Lower lobe of right lung (tissue), 2 donors: Measurements from ENCODE around the gene TC2N. TPM values are rescaled to one million over a fixed set of nuclear protein-coding genes. Genes with fewer than 3 reads are reported as not detected.
A peak's percentile ranks its signal among the peaks of the same experiment; 100 is the strongest.

Experiments used
- ATAC-seq, 2 donors: fragments of 200-7000 bp; cut with Tn5 transposase; one replicate each; pipeline ENCODE4 v1.9.1; 2020 to 2022; ENCODE audit warnings: mild to moderate bottlenecking in 2 of 2, moderate library complexity in 2 of 2
- DNase-seq: peaks from one replicate; pipeline ENCODE4 v3.0.0-alpha.2; 2020
- H3K27ac ChIP-seq: fragments of 200-600 bp; one replicate; pipeline ENCODE4 v1.8.0; 2022
- H3K27me3 ChIP-seq: fragments of 200-600 bp; one replicate; pipeline ENCODE4 v1.8.0; 2022; ENCODE audit warnings: low read depth
- H3K36me3 ChIP-seq: fragments of 200-600 bp; one replicate; pipeline ENCODE4 v1.8.0; 2022; ENCODE audit warnings: mild to moderate bottlenecking
- H3K4me1 ChIP-seq: fragments of 200-600 bp; one replicate; pipeline ENCODE4 v1.8.0; 2022
- H3K4me3 ChIP-seq: fragments of 200-600 bp; one replicate; pipeline ENCODE4 v1.8.0; 2022; ENCODE audit warnings: mild to moderate bottlenecking
- H3K9me3 ChIP-seq: fragments of 200-600 bp; one replicate; pipeline ENCODE4 v1.8.0; 2022
- intact Hi-C: fragments of 100-400 bp; cut with DNase I; formaldehyde crosslinking; loops from one replicate; pipeline ENCODE4 v1.11.0; 2022
- total RNA-seq: library from RNA; stranded (reverse); fragmentation: NEBNext Ultra II Directional; extraction: Animal tissue kit (Norgen Biotek cat#: 25700); gene quantifications from one replicate; pipeline ENCODE4 v1.2.1, GENCODE V29; 2021
- TF ChIP-seq, protein P1 (sequence below): fragments of 200-600 bp; IDR thresholded peaks from one replicate; pipeline ENCODE4 v1.8.0; 2022; ENCODE audit warnings: antibody characterized with exemption, mild to moderate bottlenecking
- donor health status: DM: no; HTN: yes; CAD: no; lungs with severe emphysema.

The TC2N gene
- total RNA-seq, 1 donor from 2014 or later: 53.1 TPM

DNA sequence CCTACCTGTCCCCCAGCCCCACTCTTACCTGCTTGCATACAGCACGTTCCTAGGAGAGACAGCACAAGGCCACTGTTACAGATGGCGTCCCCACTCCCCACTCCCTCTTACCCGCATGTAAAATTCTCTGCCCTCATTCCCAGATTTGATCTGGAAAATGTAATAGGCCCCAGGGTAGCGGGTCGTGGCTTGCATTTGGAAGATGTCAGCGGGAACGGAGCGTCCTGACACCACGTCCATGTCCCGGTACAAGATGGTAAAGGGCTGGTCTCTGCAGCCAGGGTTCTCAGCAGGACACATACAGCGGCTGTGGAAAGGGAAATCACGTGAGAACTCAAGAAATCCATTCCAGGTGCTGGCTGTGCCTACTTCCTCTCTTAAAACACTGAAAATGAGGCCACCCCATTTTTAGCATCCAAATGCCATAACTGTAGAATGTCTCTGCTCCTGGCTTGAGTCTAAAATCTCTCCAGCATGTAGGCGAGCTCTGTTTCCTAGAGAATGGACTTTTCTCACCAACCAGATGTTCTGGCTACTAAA, 10.1 kb upstream of the TC2N start:
- peaks cover 32% of the 10 kb centered on the region for H3K36me3 ChIP-seq
- TF ChIP-seq, protein P1, sequence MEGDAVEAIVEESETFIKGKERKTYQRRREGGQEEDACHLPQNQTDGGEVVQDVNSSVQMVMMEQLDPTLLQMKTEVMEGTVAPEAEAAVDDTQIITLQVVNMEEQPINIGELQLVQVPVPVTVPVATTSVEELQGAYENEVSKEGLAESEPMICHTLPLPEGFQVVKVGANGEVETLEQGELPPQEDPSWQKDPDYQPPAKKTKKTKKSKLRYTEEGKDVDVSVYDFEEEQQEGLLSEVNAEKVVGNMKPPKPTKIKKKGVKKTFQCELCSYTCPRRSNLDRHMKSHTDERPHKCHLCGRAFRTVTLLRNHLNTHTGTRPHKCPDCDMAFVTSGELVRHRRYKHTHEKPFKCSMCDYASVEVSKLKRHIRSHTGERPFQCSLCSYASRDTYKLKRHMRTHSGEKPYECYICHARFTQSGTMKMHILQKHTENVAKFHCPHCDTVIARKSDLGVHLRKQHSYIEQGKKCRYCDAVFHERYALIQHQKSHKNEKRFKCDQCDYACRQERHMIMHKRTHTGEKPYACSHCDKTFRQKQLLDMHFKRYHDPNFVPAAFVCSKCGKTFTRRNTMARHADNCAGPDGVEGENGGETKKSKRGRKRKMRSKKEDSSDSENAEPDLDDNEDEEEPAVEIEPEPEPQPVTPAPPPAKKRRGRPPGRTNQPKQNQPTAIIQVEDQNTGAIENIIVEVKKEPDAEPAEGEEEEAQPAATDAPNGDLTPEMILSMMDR: no peak
- H3K4me3 ChIP-seq: no peak overlapping the region
- H3K4me1 ChIP-seq: peaks cover 35% of the 10 kb centered on the region
- no peaks in the 10 kb centered on the region for H3K9me3 ChIP-seq
- no peaks in the 10 kb centered on the region for H3K27me3 ChIP-seq
- no peak for DNase-seq
- no peak for ATAC-seq
- H3K27ac ChIP-seq: no peak overlapping the region
- intact Hi-C loops: no loop called here

DNA sequence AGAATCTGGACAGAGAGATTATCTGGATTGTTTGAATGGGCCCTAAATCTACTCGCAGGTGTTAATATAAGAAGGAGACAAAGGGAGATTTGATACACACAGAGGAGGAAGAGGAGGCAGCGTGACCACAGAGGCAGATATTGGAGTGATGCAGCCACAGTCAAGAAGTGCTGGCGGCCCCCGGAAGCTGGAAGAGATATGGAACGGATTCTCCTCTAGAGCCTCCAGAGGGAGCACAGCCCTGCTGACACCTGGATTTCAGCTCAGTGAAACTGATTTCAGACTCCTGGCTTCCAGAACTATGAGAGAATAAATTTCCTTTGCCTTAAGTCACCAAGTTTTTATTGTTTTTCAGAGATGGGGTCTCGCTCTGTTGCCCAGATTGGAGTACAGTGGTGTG, 9.2 kb upstream of the TC2N start:
- no peak for DNase-seq
- no peaks in the 10 kb centered on the region for H3K27me3 ChIP-seq
- H3K36me3 ChIP-seq: peaks cover 32% of the 10 kb centered on the region
- intact Hi-C loops: no loop called here
- ATAC-seq: no peak
- H3K9me3 ChIP-seq: no peaks in the 10 kb centered on the region
- H3K4me1 ChIP-seq: peaks cover 44% of the 10 kb centered on the region
- no peak overlapping the region for H3K27ac ChIP-seq
- H3K4me3 ChIP-seq: no peak overlapping the region
- TF ChIP-seq, protein P1: no peak

DNA sequence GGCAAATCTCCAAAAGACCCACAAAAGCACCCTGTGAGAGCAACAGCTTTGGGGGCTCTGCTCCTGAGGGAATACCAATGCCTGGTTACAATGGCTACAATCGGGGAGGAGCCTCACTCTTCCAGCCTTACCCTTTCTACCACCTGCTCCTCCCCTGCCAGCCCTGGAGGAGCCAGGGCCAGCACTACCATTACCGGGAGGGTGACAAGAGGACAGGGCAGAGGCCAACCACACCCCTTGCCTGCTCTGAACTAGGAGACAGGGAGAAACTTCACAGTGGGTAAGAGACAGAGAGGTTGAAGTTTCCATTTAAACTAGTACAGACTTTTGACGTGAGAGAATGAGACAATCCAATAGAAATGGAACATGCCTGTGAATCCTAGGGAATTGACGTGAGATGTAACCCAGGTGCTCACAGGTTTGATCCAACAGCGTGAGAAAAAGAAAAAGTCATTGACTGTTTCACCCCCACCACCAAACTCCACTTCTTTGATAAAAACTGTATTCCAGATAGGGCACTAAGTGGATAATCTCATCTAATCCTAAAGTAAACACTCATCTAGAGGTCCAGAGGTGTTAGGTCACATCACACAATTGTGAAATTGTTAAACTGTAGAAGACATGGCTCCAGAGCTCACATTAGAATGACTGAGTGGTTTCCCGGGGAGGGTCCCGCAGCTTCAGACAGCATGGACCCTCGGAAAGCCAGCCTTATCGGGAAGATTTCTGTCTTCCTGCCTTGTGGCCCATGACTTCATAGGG, 8.4 kb upstream of the TC2N start:
- Histone ChIP-seq H3K4me1 (peaks cover 51% of the 10 kb centered on the region), H3K27ac (no peak overlapping the region), H3K9me3 (no peaks in the 10 kb centered on the region), H3K36me3 (peaks cover 30% of the 10 kb centered on the region), H3K27me3 (no peaks in the 10 kb centered on the region), H3K4me3 (no peak overlapping the region)
- TF ChIP-seq, protein P1: no peak
- intact Hi-C loops: no loop called here
- ATAC-seq (no peak), DNase-seq (no peak)

DNA sequence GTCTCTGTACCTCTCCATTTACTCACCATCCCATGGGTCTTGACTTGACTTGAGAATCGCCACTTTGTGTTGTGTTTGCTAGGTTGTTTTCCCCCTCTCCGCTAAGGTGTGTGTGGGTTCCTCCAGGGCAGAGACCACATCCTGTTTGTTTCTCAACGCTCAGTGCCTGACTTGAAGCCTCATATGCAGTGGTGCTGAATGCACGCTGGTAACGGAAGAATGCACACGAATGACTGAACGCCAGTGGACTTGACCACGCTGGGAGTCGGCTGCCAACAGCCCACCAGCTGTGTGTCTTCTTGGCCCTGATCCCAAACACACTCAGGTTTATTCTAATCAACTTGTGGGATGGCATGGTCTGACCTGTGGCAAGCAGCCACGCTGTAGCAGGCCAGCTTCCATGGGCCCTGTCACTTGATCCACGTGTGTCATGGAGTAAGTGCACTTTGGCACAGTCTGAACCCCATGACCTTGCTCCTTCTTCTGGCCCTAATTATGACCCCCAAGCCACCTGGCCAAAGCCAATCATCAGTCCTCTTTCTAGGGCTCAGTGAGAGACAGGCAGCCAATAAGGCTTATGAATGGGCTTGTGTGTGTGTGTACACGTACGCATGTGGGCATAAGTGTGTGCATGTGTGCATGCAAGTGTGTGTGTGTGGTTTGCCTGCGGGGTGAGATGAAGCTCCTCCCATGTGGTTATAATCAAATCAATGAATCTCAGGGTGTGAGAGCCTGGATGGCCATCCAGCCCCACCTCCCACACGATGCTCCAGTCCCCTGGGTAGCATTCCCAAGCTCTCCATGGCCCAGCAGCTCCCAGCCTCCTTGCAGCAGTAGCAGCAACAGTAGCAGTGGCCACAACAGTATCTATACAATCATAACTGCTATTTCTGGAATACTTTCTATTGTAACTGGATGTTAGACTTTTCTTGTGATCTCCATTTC, 6.4 kb upstream of the TC2N start:
- no peaks in the 10 kb centered on the region for H3K27me3 ChIP-seq
- H3K9me3 ChIP-seq: no peaks in the 10 kb centered on the region
- peaks cover 60% of the 10 kb centered on the region for H3K4me1 ChIP-seq
- intact Hi-C loops: no loop called here
- TF ChIP-seq, protein P1: no peak
- DNase-seq: no peak
- H3K36me3 ChIP-seq: peaks cover 28% of the 10 kb centered on the region
- H3K27ac ChIP-seq: peak overlapping the region; percentile 81
- H3K4me3 ChIP-seq: no peak overlapping the region
- peak; percentile 4 to 56 for ATAC-seq
